Esophagus mucosa (tissue), 1 donor: Measurements from ENCODE around the gene TRIM34. TPM values are rescaled to one million over a fixed set of nuclear protein-coding genes. Genes with fewer than 3 reads are reported as not detected.
"Not testable (repeated sequence)": the region's sequence is repeated elsewhere in the genome, so short reads cannot be mapped to it uniquely, and the experiment has no call there.

Experiments used
- ATAC-seq: fragments of 200-7000 bp; cut with Tn5 transposase; one replicate; pipeline ENCODE4 v1.9.1; 2020
- total RNA-seq: library from RNA; stranded (reverse); gene quantifications from one replicate; pipeline ENCODE4 v1.2.4, GENCODE V29; 2023
- donor health status: DM: yes; HTN: yes; CAD: no.

The TRIM34 gene
- total RNA-seq, 1 donor from 2014 or later = 4.0 TPM

GRCh38 chr11:5621580-5621979 lies 3.2 kb upstream of the TRIM34 start:
- ATAC-seq = no peak

DNA sequence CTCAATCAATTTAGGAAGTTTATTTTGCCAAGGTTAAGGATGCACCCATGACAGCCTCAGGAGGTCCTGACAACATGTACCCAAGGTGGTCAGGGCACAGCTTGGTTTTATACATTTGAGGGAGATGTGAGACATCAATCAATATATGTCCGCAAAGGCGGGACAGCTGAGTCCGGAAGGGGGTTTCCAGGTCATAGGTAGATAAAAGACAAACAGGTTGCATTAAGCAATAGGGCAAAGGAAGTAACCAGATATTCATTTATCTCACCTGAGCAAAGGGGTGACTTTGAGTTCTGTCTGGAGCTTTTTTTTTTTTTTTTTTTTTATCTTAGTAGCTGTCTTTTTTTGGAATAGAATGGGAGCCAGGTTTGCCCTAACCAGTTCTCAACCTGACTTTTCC lies 2.0 kb upstream of the TRIM34 start:
- no peak for ATAC-seq

DNA sequence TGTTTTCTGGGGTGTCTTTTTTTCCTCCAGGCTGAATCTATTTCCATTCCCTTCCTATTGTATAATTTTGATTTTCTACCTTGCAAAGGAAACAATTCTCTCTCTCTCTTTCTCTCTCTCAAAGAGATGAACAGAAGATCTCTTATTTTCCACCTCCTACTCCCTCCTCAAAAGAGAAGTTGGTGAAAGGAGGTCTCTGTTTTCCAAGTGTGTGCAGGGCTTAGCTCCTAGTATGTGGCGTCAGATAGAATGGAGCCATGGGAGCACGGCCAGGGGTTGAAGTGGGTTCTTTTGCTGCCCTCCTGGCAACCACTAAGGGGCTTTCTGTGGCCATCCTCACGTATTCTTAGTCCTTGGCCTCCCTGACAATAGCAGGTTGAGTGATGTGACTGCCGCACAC lies 480 bp downstream of the TRIM34 start:
- ATAC-seq = no peak

- ATAC-seq = no peak
Observed at GRCh38 chr11:5626196-5626595, 1.4 kb downstream of the TRIM34 start.

- ATAC-seq = no peak
Observed at GRCh38 chr11:5631417-5631816, 6.6 kb downstream of the TRIM34 start.

DNA sequence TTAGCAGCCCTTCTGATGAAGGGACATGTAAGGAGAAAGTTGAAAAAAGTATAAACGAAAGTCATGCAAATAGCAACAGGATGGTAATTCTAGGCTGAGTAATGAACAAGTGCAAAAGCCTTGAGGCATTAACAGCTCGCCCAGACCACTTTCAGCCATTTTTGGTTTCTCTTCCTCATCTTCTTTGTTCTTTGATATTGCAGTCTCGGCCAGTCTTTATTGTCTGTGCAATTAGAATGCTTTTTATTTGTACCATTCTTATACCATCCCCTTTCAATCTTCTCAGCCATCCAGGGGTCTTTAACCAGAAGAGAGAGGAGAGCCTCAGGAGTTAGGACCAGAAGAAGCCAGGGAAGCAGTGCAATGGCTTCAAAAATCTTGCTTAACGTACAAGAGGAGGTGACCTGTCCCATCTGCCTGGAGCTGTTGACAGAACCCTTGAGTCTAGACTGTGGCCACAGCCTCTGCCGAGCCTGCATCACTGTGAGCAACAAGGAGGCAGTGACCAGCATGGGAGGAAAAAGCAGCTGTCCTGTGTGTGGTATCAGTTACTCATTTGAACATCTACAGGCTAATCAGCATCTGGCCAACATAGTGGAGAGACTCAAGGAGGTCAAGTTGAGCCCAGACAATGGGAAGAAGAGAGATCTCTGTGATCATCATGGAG lies 7.3 kb downstream of the TRIM34 start:
- no peak for ATAC-seq

DNA sequence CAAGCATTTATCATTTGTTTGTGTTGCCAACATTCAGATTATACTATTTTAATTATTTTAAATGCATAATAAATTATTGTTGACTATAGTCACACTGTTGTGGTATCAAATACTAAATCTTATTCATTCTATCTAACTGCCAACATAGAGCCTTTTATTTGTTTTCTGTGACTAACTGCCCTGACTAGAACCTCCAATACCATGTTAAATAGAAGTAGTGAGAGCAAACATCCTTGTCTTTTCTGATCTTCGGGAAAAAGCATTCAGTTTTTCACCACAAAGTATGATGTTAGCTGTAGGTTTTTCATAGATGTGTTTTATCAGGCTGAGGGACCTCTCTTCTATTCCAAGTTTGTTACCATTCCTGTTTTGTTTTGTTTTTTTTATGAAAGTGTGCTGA lies 15.2 kb downstream of the TRIM34 start:
- ATAC-seq = no peak

DNA sequence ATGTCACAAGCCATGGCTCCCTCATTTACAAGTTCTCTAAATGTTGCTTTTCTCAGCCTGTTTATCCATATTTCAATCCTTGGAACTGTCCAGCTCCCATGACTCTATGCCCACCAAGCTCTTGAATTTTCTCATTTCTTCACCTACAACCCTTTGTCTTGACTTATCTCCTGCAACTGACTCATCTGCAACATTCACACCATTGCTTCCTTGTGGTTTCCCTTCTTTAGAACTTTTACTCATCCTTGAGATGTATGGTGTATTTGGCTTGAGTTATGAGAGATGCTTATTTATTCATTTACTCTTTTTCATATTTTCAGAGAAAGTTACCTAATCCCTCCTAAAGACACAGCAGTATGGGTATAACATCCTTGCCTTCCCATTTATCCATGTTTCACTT lies 18.8 kb downstream of the TRIM34 start:
- no peak for ATAC-seq

DNA sequence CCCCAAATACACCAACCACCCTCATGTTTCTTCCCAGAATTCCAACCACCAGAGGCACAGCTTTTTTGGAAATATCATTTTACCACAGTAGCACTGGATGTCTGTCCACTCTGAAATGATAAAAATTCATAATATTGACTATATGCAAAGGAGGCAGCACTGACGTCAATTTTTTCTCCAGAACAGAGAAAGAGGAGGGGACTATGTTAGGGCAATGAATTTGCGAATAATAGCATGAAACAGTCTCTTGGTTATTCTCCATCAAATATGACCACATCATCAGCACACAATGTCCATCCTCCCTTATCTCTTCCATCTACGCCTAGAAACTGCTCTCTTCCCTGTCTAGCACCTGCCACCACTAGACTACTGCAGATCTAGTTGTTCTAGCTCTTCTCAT lies 21.3 kb downstream of the TRIM34 start:
- ATAC-seq = no peak

DNA sequence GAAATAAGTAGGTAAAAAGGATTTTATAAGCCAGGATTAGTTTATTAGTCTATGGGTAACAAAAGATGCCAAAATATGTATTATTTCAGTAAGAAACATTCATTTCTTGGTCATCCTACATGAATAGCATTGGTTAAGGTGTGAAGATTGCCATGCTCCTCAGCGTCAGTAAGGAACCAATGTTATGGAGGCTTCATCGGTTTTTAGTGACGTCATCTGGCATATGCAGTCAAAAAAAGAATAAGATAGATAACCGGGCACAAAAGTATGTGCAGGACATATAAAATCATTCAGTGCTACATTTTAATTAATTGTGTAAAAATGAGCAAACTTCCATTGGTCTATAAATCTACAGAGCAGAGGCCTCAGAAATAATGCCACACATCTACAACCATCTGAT lies 30.7 kb downstream of the TRIM34 start:
- no peak for ATAC-seq

DNA sequence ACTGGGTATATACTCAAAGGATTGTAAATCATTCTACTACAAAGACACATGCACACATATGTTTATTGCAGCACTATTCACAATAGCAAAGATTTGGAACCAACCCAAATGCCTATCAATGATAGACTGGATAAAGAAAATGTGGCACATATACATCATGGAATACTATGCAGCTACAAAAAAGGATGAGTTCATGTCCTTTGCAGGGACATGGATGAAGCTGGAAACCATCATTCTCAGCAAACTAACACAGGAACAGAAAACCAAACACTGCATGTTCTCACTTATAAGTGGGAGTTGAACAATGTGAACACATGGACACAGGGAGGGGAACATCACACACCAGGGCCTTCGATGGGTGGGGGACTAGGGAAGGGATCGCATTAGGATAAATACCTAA lies 32.2 kb downstream of the TRIM34 start:
- not testable (repeated sequence) for ATAC-seq

DNA sequence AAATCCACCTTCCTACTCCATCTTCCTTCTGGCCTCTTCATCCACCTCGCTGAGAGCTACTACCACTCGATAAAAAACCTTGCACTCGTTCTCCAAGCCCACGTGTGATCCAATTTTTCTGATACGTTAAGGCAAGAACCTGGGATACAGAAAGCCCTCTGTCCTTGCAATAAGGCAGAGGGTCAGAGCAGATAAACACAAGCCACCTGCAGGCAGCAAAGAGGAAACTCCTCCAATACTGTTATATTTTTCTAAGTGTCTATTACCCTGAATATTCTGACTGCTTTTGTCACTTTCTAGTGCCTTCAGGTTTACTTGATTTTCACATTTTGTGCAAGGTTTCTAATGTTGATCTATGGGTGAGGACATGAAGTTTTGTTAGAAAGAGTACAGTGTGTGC lies 33.5 kb downstream of the TRIM34 start:
- ATAC-seq = no peak

GRCh38 chr11:5663511-5663910 lies 38.7 kb downstream of the TRIM34 start:
- no peak for ATAC-seq

GRCh38 chr11:5665051-5665570 lies 40.3 kb downstream of the TRIM34 start:
- ATAC-seq = no peak

- no peak for ATAC-seq
Observed at GRCh38 chr11:5665746-5666401, 41.1 kb downstream of the TRIM34 start.

DNA sequence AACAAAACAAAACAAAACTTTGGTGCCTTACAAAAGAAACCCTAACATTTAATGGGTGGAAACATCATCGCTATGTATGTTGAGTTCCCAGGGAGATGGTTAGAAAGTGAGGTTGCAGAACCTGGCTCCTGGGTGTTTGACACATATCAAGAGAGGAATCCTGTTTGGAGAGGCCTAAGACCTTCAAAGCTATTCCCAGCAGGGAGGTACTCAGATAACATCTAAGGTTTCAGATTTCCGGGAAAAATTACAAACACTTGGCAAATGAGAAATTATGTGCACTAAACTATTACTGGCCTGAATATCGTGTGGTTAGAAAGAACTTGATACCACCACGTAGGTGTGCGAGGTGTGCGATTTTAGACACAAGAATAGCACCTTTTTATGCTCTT lies 41.6 kb downstream of the TRIM34 start:
- no peak for ATAC-seq

DNA sequence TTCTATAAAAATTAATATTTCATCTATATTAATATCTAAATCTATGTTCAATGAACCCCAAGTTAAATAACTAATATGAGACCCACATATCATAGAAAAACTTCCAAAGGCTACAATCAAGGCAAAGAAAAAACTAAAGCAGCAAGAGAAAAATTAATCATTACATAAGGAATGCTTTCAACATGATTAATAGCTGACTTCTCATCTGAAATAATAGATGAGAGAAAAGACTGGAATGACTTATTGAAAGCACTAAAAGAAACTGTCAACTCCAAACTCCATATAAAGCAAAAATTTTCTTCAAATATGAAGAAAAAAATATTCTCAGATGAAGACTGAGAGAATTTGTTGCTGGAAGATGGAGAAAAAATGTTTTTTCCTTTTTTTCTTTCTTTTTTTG lies 47.0 kb downstream of the TRIM34 start:
- ATAC-seq = no peak

DNA sequence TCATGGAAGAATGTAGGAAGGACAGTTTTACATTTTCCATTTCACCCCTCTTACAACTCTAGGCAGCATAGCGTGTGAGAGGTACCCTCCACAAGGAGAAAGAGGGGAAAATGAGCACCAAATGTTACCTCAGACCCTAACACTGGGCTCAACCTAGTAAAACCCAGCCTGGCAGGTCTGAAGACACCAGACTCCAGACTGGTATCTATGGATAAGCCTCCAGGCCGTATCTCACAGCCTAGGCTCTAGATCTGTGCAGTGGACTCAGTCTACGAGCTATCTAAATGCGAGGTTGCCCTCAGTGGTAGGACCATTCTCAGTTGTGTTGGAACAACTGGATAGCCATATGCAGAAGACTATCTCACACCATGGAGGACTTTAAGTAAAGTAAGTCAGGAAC lies 49.6 kb downstream of the TRIM34 start:
- no peak for ATAC-seq

GRCh38 chr11:5679811-5680210 lies 55.0 kb downstream of the TRIM34 start:
- no peak for ATAC-seq

- not testable (repeated sequence) for ATAC-seq
Observed at GRCh38 chr11:5682890-5683441, 58.2 kb downstream of the TRIM34 start.

- not testable (repeated sequence) for ATAC-seq
Observed at GRCh38 chr11:5683620-5684019, 58.8 kb downstream of the TRIM34 start.

- ATAC-seq = no peak
Observed at GRCh38 chr11:5684036-5684645, 59.3 kb downstream of the TRIM34 start.

- peak; percentile 98 for ATAC-seq
Observed at GRCh38 chr11:5684646-5685362, 60.0 kb downstream of the TRIM34 start, which contains the start of gene TRIM5. Gene TRIM5, minus strand, starts transcription at chr11:5685074. Its CDS starts 4,897 bp downstream, at chr11:5680177.
